Body of pancreas (tissue), 4 donors: Measurements from ENCODE around the gene HERC3.

Experiments used
- POLR2A ChIP-seq, 3 donors: fragments of 450-650 bp; IDR thresholded peaks; one replicate each; pipeline ENCODE4 v1.6.1; 2016; ENCODE audit warnings: antibody characterized with exemption in 3 of 3, mild to moderate bottlenecking in 2 of 3
- TF ChIP-seq, protein P1 (sequence below), 7 experiments: fragments of 450-650 bp in 4 of 7; fragments of 200-600 bp in 3 of 7; sonication (generic) in 3 of 7; IDR thresholded peaks; one replicate each; pipeline ENCODE4 v1.5.1; 2016 to 2019; ENCODE audit warnings: antibody characterized with exemption in 7 of 7

DNA sequence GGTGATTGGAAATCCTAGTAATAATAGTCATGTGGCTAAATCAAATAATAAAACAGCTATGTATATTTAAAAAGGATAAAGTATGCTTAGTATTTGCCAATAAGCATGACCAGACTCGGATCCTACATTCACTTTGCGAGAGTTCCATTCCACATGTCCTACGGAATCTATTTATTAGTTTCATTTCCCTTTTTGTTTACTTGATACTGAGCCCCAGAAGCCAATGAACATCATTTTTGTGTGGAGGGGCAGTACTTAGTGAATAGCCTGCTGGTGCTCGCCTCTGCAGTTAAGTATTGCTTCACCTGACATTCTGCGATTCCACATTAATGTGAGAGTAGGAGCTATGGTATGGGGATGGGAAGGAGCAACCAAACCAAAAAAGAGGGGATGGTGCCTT lies 163.9 kb downstream of the HERC3 start:
- no peak for TF ChIP-seq POLR2A (IDR thresholded peaks at IDR 0.05)
- TF ChIP-seq, protein P1, sequence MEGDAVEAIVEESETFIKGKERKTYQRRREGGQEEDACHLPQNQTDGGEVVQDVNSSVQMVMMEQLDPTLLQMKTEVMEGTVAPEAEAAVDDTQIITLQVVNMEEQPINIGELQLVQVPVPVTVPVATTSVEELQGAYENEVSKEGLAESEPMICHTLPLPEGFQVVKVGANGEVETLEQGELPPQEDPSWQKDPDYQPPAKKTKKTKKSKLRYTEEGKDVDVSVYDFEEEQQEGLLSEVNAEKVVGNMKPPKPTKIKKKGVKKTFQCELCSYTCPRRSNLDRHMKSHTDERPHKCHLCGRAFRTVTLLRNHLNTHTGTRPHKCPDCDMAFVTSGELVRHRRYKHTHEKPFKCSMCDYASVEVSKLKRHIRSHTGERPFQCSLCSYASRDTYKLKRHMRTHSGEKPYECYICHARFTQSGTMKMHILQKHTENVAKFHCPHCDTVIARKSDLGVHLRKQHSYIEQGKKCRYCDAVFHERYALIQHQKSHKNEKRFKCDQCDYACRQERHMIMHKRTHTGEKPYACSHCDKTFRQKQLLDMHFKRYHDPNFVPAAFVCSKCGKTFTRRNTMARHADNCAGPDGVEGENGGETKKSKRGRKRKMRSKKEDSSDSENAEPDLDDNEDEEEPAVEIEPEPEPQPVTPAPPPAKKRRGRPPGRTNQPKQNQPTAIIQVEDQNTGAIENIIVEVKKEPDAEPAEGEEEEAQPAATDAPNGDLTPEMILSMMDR (IDR thresholded peaks at IDR 0.05): no peak
